ENCODE data around the gene PWWP2B.
A peak's percentile ranks its signal among the peaks of the same experiment; 100 is the strongest.

PWWP2B gene

DNA sequence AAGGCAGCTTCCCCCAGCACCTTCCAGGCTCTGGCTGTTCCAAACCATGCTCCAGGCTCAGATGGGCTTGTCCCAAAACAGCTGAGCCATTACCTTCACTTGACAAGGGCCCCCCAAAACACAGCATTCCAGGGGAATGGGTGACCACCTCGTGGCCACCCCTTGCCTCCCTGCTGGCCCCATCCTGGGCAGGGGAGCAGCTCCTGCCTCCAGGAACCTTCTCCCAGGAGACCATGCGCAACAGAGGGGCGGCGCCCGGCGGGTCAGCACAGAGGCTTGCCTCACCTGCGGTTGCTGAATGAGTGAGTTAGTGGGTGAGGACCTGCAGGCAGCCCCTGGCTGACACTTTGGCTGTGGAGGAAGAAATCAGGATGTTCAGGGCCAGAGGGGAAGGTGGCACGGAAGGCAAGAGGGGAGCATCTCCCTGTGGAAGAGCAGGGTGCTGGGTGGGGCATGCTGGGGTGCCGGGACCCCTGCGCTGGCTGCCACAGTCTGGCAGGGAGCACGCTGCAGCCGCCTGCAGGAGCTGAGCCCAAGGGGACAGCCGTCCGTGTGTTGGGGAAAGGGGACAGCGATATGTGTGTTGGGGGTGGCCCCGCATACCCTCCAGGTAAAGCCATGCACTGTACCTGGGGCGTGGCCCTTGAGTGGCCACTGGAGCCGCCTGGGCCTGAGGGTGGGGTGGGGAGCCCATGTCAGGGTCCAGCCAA, 54.7 kb downstream of the PWWP2B start:
- H3K4me3 Mint-ChIP-seq = no peak overlapping the region
- ATAC-seq (no peak), DNase-seq (peak in 1 of 2 donors; percentile 32)
- H3K27me3 Mint-ChIP-seq = no peaks in the 10 kb centered on the region
- peak overlapping the region in 1 of 2 donors; percentile 12 for H3K27ac Mint-ChIP-seq
- no peaks in the 10 kb centered on the region for H3K9me3 Mint-ChIP-seq
- H3K4me1 Mint-ChIP-seq = peaks cover 55% of the 10 kb centered on the region

DNA sequence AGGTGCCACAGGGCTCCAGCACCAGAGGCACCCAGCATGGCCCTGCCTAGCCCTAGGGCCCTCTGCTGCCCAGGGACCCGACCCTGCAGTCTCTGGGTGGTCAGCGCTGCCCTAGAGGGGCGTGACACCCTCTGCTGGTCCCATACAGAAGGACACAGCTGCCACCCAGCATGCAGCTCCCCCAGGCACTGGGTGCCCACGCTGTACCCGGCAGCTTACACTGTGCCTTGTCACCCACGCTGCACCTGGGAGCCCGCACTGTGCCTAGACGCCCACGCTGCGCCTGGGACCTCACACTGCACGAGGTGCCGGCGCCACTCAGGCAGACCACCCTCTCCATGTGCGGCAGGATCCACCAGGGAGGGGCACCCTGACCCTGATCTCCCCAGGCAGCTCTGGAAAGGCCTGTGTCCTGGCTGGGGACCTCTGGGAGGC, 55.2 kb downstream of the PWWP2B start:
- Mint-ChIP-seq H3K27ac (no peak overlapping the region), H3K4me3 (peak overlapping the region in 1 of 2 donors; percentile 35), H3K4me1 (peaks cover 50% of the 10 kb centered on the region), H3K27me3 (no peaks in the 10 kb centered on the region), H3K9me3 (no peaks in the 10 kb centered on the region)
- DNase-seq (peak; percentile 44 to 60), ATAC-seq (peak; percentile 8)

GRCh38 chr10:132452651-132453469, 55.9 kb downstream of the PWWP2B start:
- DNase-seq (peak; percentile 87 to 90), ATAC-seq (peak; percentile 75)
- Mint-ChIP-seq H3K27me3 (no peaks in the 10 kb centered on the region), H3K27ac (no peak overlapping the region), H3K4me3 (peak overlapping the region; percentile 26 to 35), H3K9me3 (no peaks in the 10 kb centered on the region), H3K4me1 (peaks cover 43% of the 10 kb centered on the region)

DNA sequence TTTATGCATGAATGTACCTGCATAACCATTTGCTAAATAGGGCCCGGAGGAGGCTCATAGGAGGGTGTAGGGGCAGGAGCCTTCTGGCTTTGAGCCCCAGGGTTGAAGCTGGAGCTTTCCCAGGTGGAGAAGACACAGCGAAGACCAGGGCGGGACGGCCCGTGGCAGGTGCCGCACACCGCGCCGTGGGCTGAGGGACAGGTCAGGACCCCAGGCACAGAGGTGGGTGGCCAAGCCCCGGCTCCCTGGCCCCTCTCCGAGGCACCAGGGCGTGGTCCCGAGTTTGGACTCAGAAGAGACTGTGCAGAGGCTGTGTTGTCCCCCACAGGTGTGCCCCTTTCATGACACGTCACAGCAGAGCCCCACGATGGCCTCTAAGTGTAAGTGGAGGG, 56.5 kb downstream of the PWWP2B start:
- H3K4me1 Mint-ChIP-seq = peaks cover 40% of the 10 kb centered on the region
- H3K27me3 Mint-ChIP-seq = no peaks in the 10 kb centered on the region
- no peaks in the 10 kb centered on the region for H3K9me3 Mint-ChIP-seq
- DNase-seq (no peak), ATAC-seq (peak; percentile 13)
- no peak overlapping the region for H3K27ac Mint-ChIP-seq
- no peak overlapping the region for H3K4me3 Mint-ChIP-seq

GRCh38 chr10:132454296-132455198, 57.5 kb downstream of the PWWP2B start:
- H3K4me3 Mint-ChIP-seq = no peak overlapping the region
- no peak overlapping the region for H3K27ac Mint-ChIP-seq
- DNase-seq (no peak), ATAC-seq (no peak)
- H3K9me3 Mint-ChIP-seq = no peaks in the 10 kb centered on the region
- no peaks in the 10 kb centered on the region for H3K27me3 Mint-ChIP-seq
- H3K4me1 Mint-ChIP-seq = peaks cover 43% of the 10 kb centered on the region

GRCh38 chr10:132455441-132455971, 58.5 kb downstream of the PWWP2B start:
- no peak overlapping the region for H3K4me3 Mint-ChIP-seq
- DNase-seq (no peak), ATAC-seq (no peak)
- no peak overlapping the region for H3K27ac Mint-ChIP-seq
- no peaks in the 10 kb centered on the region for H3K27me3 Mint-ChIP-seq
- no peaks in the 10 kb centered on the region for H3K9me3 Mint-ChIP-seq
- H3K4me1 Mint-ChIP-seq = peaks cover 36% of the 10 kb centered on the region

- ATAC-seq (no peak), DNase-seq (no peak)
- no peak overlapping the region for H3K4me3 Mint-ChIP-seq
- H3K27ac Mint-ChIP-seq = no peak overlapping the region
- peaks cover 29% of the 10 kb centered on the region for H3K4me1 Mint-ChIP-seq
- no peaks in the 10 kb centered on the region for H3K27me3 Mint-ChIP-seq
- no peaks in the 10 kb centered on the region for H3K9me3 Mint-ChIP-seq
Observed at GRCh38 chr10:132455986-132456847, 59.2 kb downstream of the PWWP2B start.

DNA sequence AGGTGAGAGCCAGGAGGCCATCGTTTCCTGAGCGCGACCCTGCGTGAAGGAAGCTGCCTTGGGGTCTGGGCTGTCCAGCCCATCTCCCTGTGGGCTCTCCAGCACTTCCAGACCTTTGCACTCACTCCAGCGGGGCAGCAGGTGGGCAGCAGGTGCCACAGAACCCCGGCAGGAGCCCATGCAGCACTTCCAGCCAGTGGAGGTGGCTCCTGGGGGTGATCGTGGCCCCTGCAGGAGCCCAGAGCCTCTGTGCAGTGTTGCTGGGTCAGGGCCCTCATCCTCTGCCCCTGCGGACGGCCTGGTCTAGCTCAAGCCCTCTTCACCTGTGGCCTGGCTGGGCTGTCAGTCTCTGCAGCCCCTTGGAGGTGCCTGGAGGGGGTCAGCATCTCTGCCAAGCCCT, 59.9 kb downstream of the PWWP2B start:
- Mint-ChIP-seq H3K4me3 (no peak overlapping the region), H3K9me3 (no peaks in the 10 kb centered on the region), H3K4me1 (peaks cover 22% of the 10 kb centered on the region), H3K27ac (no peak overlapping the region), H3K27me3 (no peaks in the 10 kb centered on the region)
- DNase-seq = no peak
- no peak for ATAC-seq

GRCh38 chr10:132457328-132458070, 60.5 kb downstream of the PWWP2B start:
- Mint-ChIP-seq H3K27ac (no peak overlapping the region), H3K9me3 (no peaks in the 10 kb centered on the region), H3K4me1 (peaks cover 16% of the 10 kb centered on the region), H3K4me3 (no peak overlapping the region), H3K27me3 (no peaks in the 10 kb centered on the region)
- DNase-seq (no peak), ATAC-seq (no peak)

GRCh38 chr10:132458071-132458585, 61.1 kb downstream of the PWWP2B start:
- peaks cover 9% of the 10 kb centered on the region for H3K4me1 Mint-ChIP-seq
- H3K27me3 Mint-ChIP-seq = no peaks in the 10 kb centered on the region
- no peak for ATAC-seq
- DNase-seq = no peak
- no peak overlapping the region for H3K4me3 Mint-ChIP-seq
- no peaks in the 10 kb centered on the region for H3K9me3 Mint-ChIP-seq
- H3K27ac Mint-ChIP-seq = no peak overlapping the region

DNA sequence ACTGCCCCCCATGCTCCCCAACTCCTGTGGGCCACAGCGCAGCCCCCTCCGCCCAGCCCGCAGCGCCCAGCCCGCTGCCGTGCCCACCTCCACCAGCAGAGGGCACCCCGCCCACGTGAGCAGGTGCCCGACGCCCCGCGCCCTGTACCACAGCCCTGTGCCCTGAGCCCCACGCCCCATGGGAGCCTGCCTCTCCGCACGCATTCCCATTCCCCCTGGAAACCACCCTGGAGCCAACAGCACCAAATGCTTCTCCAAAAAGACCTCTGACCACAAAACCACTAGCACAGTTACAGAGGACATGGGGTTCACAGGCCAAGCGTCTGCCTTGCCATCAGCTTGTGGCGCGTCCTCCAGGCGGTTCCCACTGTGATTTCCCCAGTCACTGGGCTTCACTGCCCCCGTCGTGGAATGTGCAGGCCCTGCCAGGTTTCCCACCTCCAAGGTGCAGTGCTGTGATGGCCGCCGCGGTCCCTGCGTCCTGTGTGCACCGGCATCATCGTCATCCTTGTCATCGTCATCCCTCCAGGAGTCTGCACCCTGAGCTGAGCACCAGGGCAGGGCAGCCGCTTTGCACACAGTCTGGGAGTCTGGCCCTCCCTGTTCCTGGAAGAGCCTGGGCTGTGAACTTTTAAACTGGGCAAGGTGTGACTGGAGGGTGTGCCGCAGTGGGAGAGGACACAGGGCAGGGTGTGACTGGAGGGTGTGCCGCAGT, 61.7 kb downstream of the PWWP2B start:
- no peak overlapping the region for H3K4me3 Mint-ChIP-seq
- peaks cover 7% of the 10 kb centered on the region for H3K4me1 Mint-ChIP-seq
- ATAC-seq (peak; percentile 70), DNase-seq (peak; percentile 67 to 72)
- H3K27me3 Mint-ChIP-seq = no peaks in the 10 kb centered on the region
- H3K9me3 Mint-ChIP-seq = no peaks in the 10 kb centered on the region
- no peak overlapping the region for H3K27ac Mint-ChIP-seq

DNA sequence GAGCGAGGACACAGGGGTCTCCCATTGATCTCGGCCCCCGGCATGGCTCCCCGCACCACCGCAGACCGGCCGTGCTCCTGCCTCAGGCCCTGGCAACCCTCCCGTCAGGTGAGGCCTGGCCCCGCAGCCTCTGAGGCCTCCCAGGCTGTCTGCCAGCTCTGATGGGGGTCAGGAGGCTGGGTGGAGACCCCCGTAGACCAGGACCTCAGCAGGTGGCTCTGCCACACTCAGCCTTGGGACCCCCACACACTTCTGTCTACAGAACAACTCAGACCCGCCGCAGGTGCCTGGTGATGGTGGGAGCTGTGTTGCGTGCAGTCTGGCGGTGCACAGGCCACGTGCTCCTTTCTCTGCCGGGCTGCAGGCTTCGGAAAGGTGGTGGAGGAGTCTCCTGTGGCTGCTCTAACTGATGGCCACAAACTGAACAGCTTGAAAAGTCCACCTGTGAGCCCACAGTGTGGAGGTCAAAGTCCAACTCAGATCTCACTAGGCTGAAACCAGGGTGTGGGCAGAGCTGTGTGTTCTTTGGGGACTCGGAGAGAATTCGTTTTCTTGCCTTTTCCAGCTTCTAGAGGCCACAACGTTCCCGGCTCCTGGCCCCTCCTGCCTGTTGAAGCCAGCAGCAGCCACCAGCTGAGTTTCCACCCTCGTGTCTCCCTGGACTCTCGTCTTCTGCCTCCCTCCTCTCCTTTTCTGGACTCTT, 62.5 kb downstream of the PWWP2B start:
- Mint-ChIP-seq H3K4me1 (peaks cover 7% of the 10 kb centered on the region), H3K27me3 (no peaks in the 10 kb centered on the region), H3K4me3 (no peak overlapping the region), H3K27ac (no peak overlapping the region), H3K9me3 (no peaks in the 10 kb centered on the region)
- no peak for DNase-seq
- ATAC-seq = no peak

- no peak overlapping the region for H3K4me3 Mint-ChIP-seq
- no peaks in the 10 kb centered on the region for H3K9me3 Mint-ChIP-seq
- DNase-seq (no peak), ATAC-seq (no peak)
- peaks cover 7% of the 10 kb centered on the region for H3K4me1 Mint-ChIP-seq
- no peaks in the 10 kb centered on the region for H3K27me3 Mint-ChIP-seq
- H3K27ac Mint-ChIP-seq = no peak overlapping the region
Observed at GRCh38 chr10:132460071-132460470, 63.1 kb downstream of the PWWP2B start.
